ENCODE data around the gene RHOU.

RHOU gene

GRCh38 chr1:228750915-228751314 is 15.6 kb downstream of the RHOU start:
- TF ChIP-seq MAX (IDR thresholded peaks at IDR 0.05; ENCODE audit: low read depth, low read length): no peak
- TF ChIP-seq POLR2A (IDR thresholded peaks at IDR 0.05; ENCODE audit: extremely low read depth, insufficient read length): no peak
- no peak for TF ChIP-seq CTCF (IDR thresholded peaks at IDR 0.05; ENCODE audit: low read depth, low read length)
- TF ChIP-seq MYC (IDR thresholded peaks at IDR 0.05; ENCODE audit: low read depth, low read length): no peak
- no peak overlapping the region for H3K4me3 ChIP-seq (ENCODE audit: low read depth, low read length)
- DNase-seq (ENCODE audit: low read depth): no peak

- TF ChIP-seq CTCF (IDR thresholded peaks at IDR 0.05; ENCODE audit: low read depth, low read length) (no peak), MYC (IDR thresholded peaks at IDR 0.05; ENCODE audit: low read depth, low read length) (peak; percentile 50; the same call in 1 of the 2 replicates), MAX (IDR thresholded peaks at IDR 0.05; ENCODE audit: low read depth, low read length) (peak; percentile 22; the same call in 1 of the 2 replicates)
- peak; percentile 88 for DNase-seq (ENCODE audit: low read depth)
- no peak overlapping the region for H3K4me3 ChIP-seq (ENCODE audit: low read depth, low read length)
Measured at GRCh38 chr1:228751360-228752098, 16.2 kb downstream of the RHOU start.

- H3K4me3 ChIP-seq (ENCODE audit: low read depth, low read length): no peak overlapping the region
- TF ChIP-seq MYC (IDR thresholded peaks at IDR 0.05; ENCODE audit: low read depth, low read length) (no peak), MAX (IDR thresholded peaks at IDR 0.05; ENCODE audit: low read depth, low read length) (no peak), POLR2A (IDR thresholded peaks at IDR 0.05; ENCODE audit: extremely low read depth, insufficient read length) (no peak), CTCF (IDR thresholded peaks at IDR 0.05; ENCODE audit: low read depth, low read length) (no peak)
- DNase-seq (ENCODE audit: low read depth): no peak
Measured at GRCh38 chr1:228752258-228752657, 17.0 kb downstream of the RHOU start.

- H3K4me3 ChIP-seq (ENCODE audit: low read depth, low read length): no peak overlapping the region
- DNase-seq (ENCODE audit: low read depth): no peak
- TF ChIP-seq POLR2A (IDR thresholded peaks at IDR 0.05; ENCODE audit: extremely low read depth, insufficient read length): no peak
- no peak for TF ChIP-seq MYC (IDR thresholded peaks at IDR 0.05; ENCODE audit: low read depth, low read length)
- no peak for TF ChIP-seq CTCF (IDR thresholded peaks at IDR 0.05; ENCODE audit: low read depth, low read length)
- TF ChIP-seq MAX (IDR thresholded peaks at IDR 0.05; ENCODE audit: low read depth, low read length): no peak
Measured at GRCh38 chr1:228752675-228753265, 17.5 kb downstream of the RHOU start.

GRCh38 chr1:228753287-228753686 is 18.0 kb downstream of the RHOU start:
- H3K4me3 ChIP-seq (ENCODE audit: low read depth, low read length): no peak overlapping the region
- DNase-seq (ENCODE audit: low read depth): no peak
- TF ChIP-seq MYC (IDR thresholded peaks at IDR 0.05; ENCODE audit: low read depth, low read length) (no peak), POLR2A (IDR thresholded peaks at IDR 0.05; ENCODE audit: extremely low read depth, insufficient read length) (no peak), CTCF (IDR thresholded peaks at IDR 0.05; ENCODE audit: low read depth, low read length) (no peak), MAX (IDR thresholded peaks at IDR 0.05; ENCODE audit: low read depth, low read length) (no peak)

Measured in NB4 (cell line).